Adipocyte (in vitro differentiated cells): ENCODE measurements around the gene NDUFB8.
A peak's percentile ranks its signal among the peaks of the same experiment; 100 is the strongest.

ENCODE experiments used
- DNase-seq: peaks from one replicate; pipeline ENCODE4 v3.0.0-alpha.2; 2015; ENCODE audit warnings: low read depth
- H3K27me3 ChIP-seq: replicated peaks from 2 replicates; pipeline ENCODE4 v1.7.0; 2013; ENCODE audit warnings: mild to moderate bottlenecking, low read length, moderate library complexity; ENCODE audit not compliant: control insufficient read depth, insufficient read depth
- H3K36me3 ChIP-seq: 2 replicates; pipeline ENCODE4 v1.7.0; 2013; ENCODE audit warnings: low read length, mild to moderate bottlenecking, moderate library complexity; ENCODE audit not compliant: control insufficient read depth, insufficient read depth, severe bottlenecking
- H3K4me1 ChIP-seq: 2 replicates; pipeline ENCODE4 v1.7.0; 2013; ENCODE audit warnings: mild to moderate bottlenecking, low read length, moderate library complexity; ENCODE audit not compliant: control insufficient read depth, insufficient read depth
- H3K4me3 ChIP-seq: 2 replicates; pipeline ENCODE4 v1.7.0; 2013; ENCODE audit warnings: mild to moderate bottlenecking, low read length, moderate library complexity
- H3K9ac ChIP-seq: 2 replicates; pipeline ENCODE4 v1.7.0; 2013; ENCODE audit warnings: mild to moderate bottlenecking, low read length, moderate library complexity
- H3K9me3 ChIP-seq: 2 replicates; pipeline ENCODE4 v1.7.0; 2013; ENCODE audit warnings: mild to moderate bottlenecking, low read length, moderate library complexity; ENCODE audit not compliant: control insufficient read depth

The NDUFB8 gene

GRCh38 chr10:100535715-100536353, 6.2 kb upstream of the NDUFB8 start, which contains the start of gene HIF1AN:
Gene HIF1AN (plus strand): TSS chr10:100535943. CDS start chr10:100535959, 16 bp downstream.
- H3K9ac ChIP-seq, result peak within 1 kb of the TSS; percentile 91
- peaks cover 26% of the 10 kb centered on the region for H3K36me3 ChIP-seq
- peak within 1 kb of the TSS; percentile 97 for H3K4me3 ChIP-seq
- no peaks in the 10 kb centered on the region for H3K9me3 ChIP-seq
- DNase-seq, result peak; percentile 99
- H3K4me1 ChIP-seq, result peaks cover 23% of the 10 kb centered on the region
- H3K27me3 ChIP-seq, result no peaks in the 10 kb centered on the region

- Histone ChIP-seq H3K9ac (peak overlapping the region; percentile 91), H3K4me1 (peaks cover 23% of the 10 kb centered on the region), H3K4me3 (peak overlapping the region; percentile 97), H3K27me3 (no peaks in the 10 kb centered on the region), H3K36me3 (peaks cover 21% of the 10 kb centered on the region), H3K9me3 (no peaks in the 10 kb centered on the region)
- no peak for DNase-seq
Measured at GRCh38 chr10:100535338-100535714, 5.7 kb upstream of the NDUFB8 start.

- Histone ChIP-seq H3K27me3 (no peaks in the 10 kb centered on the region), H3K9ac (no peak overlapping the region), H3K36me3 (peaks cover 17% of the 10 kb centered on the region), H3K4me3 (no peak overlapping the region), H3K4me1 (peaks cover 23% of the 10 kb centered on the region), H3K9me3 (no peaks in the 10 kb centered on the region)
- DNase-seq, result no peak
Measured at GRCh38 chr10:100534726-100535125, 5.1 kb upstream of the NDUFB8 start.

GRCh38 chr10:100531761-100532160, 2.1 kb upstream of the NDUFB8 start:
- peaks cover 3% of the 10 kb centered on the region for H3K36me3 ChIP-seq
- no peak overlapping the region for H3K4me3 ChIP-seq
- H3K9ac ChIP-seq, result no peak overlapping the region
- H3K27me3 ChIP-seq, result no peaks in the 10 kb centered on the region
- no peaks in the 10 kb centered on the region for H3K9me3 ChIP-seq
- no peak for DNase-seq
- peaks cover 20% of the 10 kb centered on the region for H3K4me1 ChIP-seq

- peak; percentile 56 for DNase-seq
- no peaks in the 10 kb centered on the region for H3K27me3 ChIP-seq
- peak overlapping the region; percentile 98 for H3K4me3 ChIP-seq
- peaks cover 8% of the 10 kb centered on the region for H3K4me1 ChIP-seq
- H3K36me3 ChIP-seq, result peaks cover 31% of the 10 kb centered on the region
- peak overlapping the region; percentile 97 for H3K9ac ChIP-seq
- H3K9me3 ChIP-seq, result no peaks in the 10 kb centered on the region
Measured at GRCh38 chr10:100528921-100529474, 673 bp downstream of the NDUFB8 start.

- Histone ChIP-seq H3K4me3 (peak overlapping the region; percentile 98), H3K36me3 (peaks cover 38% of the 10 kb centered on the region), H3K27me3 (no peaks in the 10 kb centered on the region), H3K9me3 (no peaks in the 10 kb centered on the region), H3K9ac (peak overlapping the region; percentile 97), H3K4me1 (peaks cover 8% of the 10 kb centered on the region)
- no peak for DNase-seq
Measured at GRCh38 chr10:100528123-100528886, 1.4 kb downstream of the NDUFB8 start.

GRCh38 chr10:100524638-100525037, 5.0 kb downstream of the NDUFB8 start:
- peaks cover 43% of the 10 kb centered on the region for H3K36me3 ChIP-seq
- H3K4me1 ChIP-seq, result peaks cover 13% of the 10 kb centered on the region
- H3K9me3 ChIP-seq, result no peaks in the 10 kb centered on the region
- no peaks in the 10 kb centered on the region for H3K27me3 ChIP-seq
- no peak for DNase-seq
- no peak overlapping the region for H3K4me3 ChIP-seq
- H3K9ac ChIP-seq, result no peak overlapping the region

- no peaks in the 10 kb centered on the region for H3K27me3 ChIP-seq
- no peak for DNase-seq
- no peak overlapping the region for H3K9ac ChIP-seq
- H3K4me1 ChIP-seq, result peaks cover 16% of the 10 kb centered on the region
- no peak overlapping the region for H3K4me3 ChIP-seq
- H3K36me3 ChIP-seq, result peaks cover 43% of the 10 kb centered on the region
- no peaks in the 10 kb centered on the region for H3K9me3 ChIP-seq
Measured at GRCh38 chr10:100524206-100524605, 5.5 kb downstream of the NDUFB8 start.

- no peak overlapping the region for H3K4me3 ChIP-seq
- H3K4me1 ChIP-seq, result peaks cover 9% of the 10 kb centered on the region
- no peak for DNase-seq
- H3K36me3 ChIP-seq, result peaks cover 43% of the 10 kb centered on the region
- H3K9me3 ChIP-seq, result no peaks in the 10 kb centered on the region
- H3K9ac ChIP-seq, result no peak overlapping the region
- no peaks in the 10 kb centered on the region for H3K27me3 ChIP-seq
Measured at GRCh38 chr10:100522945-100523344, 6.7 kb downstream of the NDUFB8 start.

- H3K4me3 ChIP-seq, result no peak overlapping the region
- H3K36me3 ChIP-seq, result peaks cover 43% of the 10 kb centered on the region
- DNase-seq, result no peak
- no peaks in the 10 kb centered on the region for H3K9me3 ChIP-seq
- no peak overlapping the region for H3K9ac ChIP-seq
- no peaks in the 10 kb centered on the region for H3K27me3 ChIP-seq
- H3K4me1 ChIP-seq, result peaks cover 9% of the 10 kb centered on the region
Measured at GRCh38 chr10:100522107-100522801, 7.4 kb downstream of the NDUFB8 start.

- peak; percentile 30 for DNase-seq
- H3K36me3 ChIP-seq, result peaks cover 31% of the 10 kb centered on the region
- H3K4me1 ChIP-seq, result peaks cover 13% of the 10 kb centered on the region
- H3K4me3 ChIP-seq, result no peak overlapping the region
- H3K9me3 ChIP-seq, result no peaks in the 10 kb centered on the region
- H3K9ac ChIP-seq, result no peak overlapping the region
- H3K27me3 ChIP-seq, result no peaks in the 10 kb centered on the region
Measured at GRCh38 chr10:100520811-100521210, 8.9 kb downstream of the NDUFB8 start.
